K562 (cell line): ENCODE measurements around the gene NARF. TPM values are rescaled to one million over a fixed set of nuclear protein-coding genes. Genes with fewer than 3 reads are reported as not detected.

Source experiments
- ATF4 ChIP-seq: fragments of 450-650 bp; formaldehyde crosslinking; IDR thresholded peaks from 2 replicates; pipeline ENCODE4 v1.4.0; 2022; ENCODE audit warnings: mild to moderate bottlenecking, moderate library complexity
- ATF7 ChIP-seq: fragments of 450-650 bp; IDR thresholded peaks from 2 replicates; pipeline ENCODE4 v1.7.1; 2014; ENCODE audit warnings: mild to moderate bottlenecking, moderate library complexity
- CREM ChIP-seq: IDR thresholded peaks from 2 replicates; pipeline ENCODE4 v1.6.1; 2014; ENCODE audit warnings: antibody characterized with exemption, low read depth
- ELK3 ChIP-seq: fragments of 450-650 bp; formaldehyde crosslinking; IDR thresholded peaks from 2 replicates; pipeline ENCODE4 v1.4.0; 2020; ENCODE audit warnings: mild to moderate bottlenecking
- ESRRB ChIP-seq: fragments of 250-450 bp; sonication (Bioruptor Pico); IDR thresholded peaks from 2 replicates; pipeline ENCODE4 v1.5.0; 2020; ENCODE audit warnings: mild to moderate bottlenecking, moderate library complexity, borderline replicate concordance
- GTF2E2 ChIP-seq: fragments of 200-800 bp; sonication (Bioruptor generic); IDR thresholded peaks from 2 replicates; pipeline ENCODE4 v1.6.1; 2016; ENCODE audit warnings: missing genetic modification characterization, missing compliant biosample characterization
- HDAC2 ChIP-seq: fragments of 450-650 bp; IDR thresholded peaks from 2 replicates; pipeline ENCODE4 v1.6.1; 2016; ENCODE audit warnings: mild to moderate bottlenecking
- JUND ChIP-seq, 2 experiments: IDR thresholded peaks; 2 replicates in 1 of 2; 3 replicates in 1 of 2; pipeline ENCODE4 v1.6.1; 2011; ENCODE audit warnings: borderline replicate concordance in 2 of 2, low read depth in 2 of 2, low read length in 2 of 2, improper control_type of control experiment in 1 of 2, missing biosample characterization in 1 of 2, missing genetic modification characterization in 1 of 2, missing genetic modification reagents in 1 of 2
- MBD2 ChIP-seq: sonication (generic); IDR thresholded peaks from 2 replicates; pipeline ENCODE4 v1.6.1; 2016; ENCODE audit warnings: low read depth, borderline replicate concordance
- MCM3 ChIP-seq: fragments of 450-650 bp; IDR thresholded peaks from 2 replicates; pipeline ENCODE4 v1.6.1; 2016
- MEF2A ChIP-seq: IDR thresholded peaks from 2 replicates; pipeline ENCODE4 v1.6.1; 2011; ENCODE audit warnings: low read depth, mild to moderate bottlenecking, low read length, moderate library complexity; ENCODE audit not compliant: control insufficient read depth
- NRF1 ChIP-seq, 2 experiments: fragments of 450-650 bp; IDR thresholded peaks in 1 of 2; conservative IDR thresholded peaks in 1 of 2; 2 replicates each; pipeline ENCODE4 v1.6.1; 2014; ENCODE audit warnings: mild to moderate bottlenecking in 2 of 2
- PCBP2 ChIP-seq: fragments of 200-400 bp; formaldehyde crosslinking; IDR thresholded peaks from 2 replicates; pipeline ENCODE4 v1.6.1; 2018; ENCODE audit warnings: low read length, low read depth, mild to moderate bottlenecking, moderate library complexity; ENCODE audit not compliant: poor library complexity, severe bottlenecking
- RBM25 ChIP-seq: fragments of 200-400 bp; formaldehyde crosslinking; IDR thresholded peaks from 2 replicates; pipeline ENCODE4 v1.6.1; 2018; ENCODE audit warnings: low read length, low read depth, moderate library complexity; ENCODE audit not compliant: severe bottlenecking
- SIN3A ChIP-seq, 2 experiments: fragments of 150-350 bp in 1 of 2; IDR thresholded peaks; 2 replicates each; pipeline ENCODE4 v1.6.1; 2011 to 2016; ENCODE audit warnings: borderline replicate concordance in 2 of 2, low read depth in 2 of 2, low read length in 2 of 2, mild to moderate bottlenecking in 2 of 2, moderate library complexity in 2 of 2; ENCODE audit not compliant: control insufficient read depth in 1 of 2
- SNAPC5 ChIP-seq: fragments of 250-450 bp; sonication (Bioruptor Pico); IDR thresholded peaks from 2 replicates; pipeline ENCODE4 v1.8.0; 2021; ENCODE audit warnings: moderate library complexity, mild to moderate bottlenecking, inconsistent platforms
- USF2 ChIP-seq: sonication (generic); formaldehyde crosslinking; IDR thresholded peaks from 2 replicates; pipeline ENCODE4 v1.5.0; 2020; ENCODE audit warnings: missing genetic modification reagents
- ZNF398 ChIP-seq: fragments of 250-450 bp; sonication (Bioruptor Pico); IDR thresholded peaks from 2 replicates; pipeline ENCODE4 v1.8.0; 2021; ENCODE audit warnings: moderate library complexity, mild to moderate bottlenecking, inconsistent platforms
- ZNF589 ChIP-seq: fragments of 200-800 bp; sonication (Bioruptor generic); IDR thresholded peaks from 2 replicates; pipeline ENCODE4 v1.6.1; 2016; ENCODE audit warnings: low read depth, missing genetic modification characterization, missing compliant biosample characterization
- polyA plus RNA-seq, 8 experiments: library from polyadenylated mRNA; depleted of rRNA in 4 of 8; stranded (reverse) in 5 of 8; unstranded in 3 of 8; fragments of >200 nt; fragmentation: Nextera tagmentation in 2 of 8; fragmentation: Illumina TruSeq in 1 of 8; extraction: Ambion mirVana in 2 of 8; extraction: Trizol in 1 of 8; gene quantifications; 2 replicates each; pipeline versions ENCODE4 v1.2.1 to v1.2.3, GENCODE V29; 2011 to 2014; ENCODE audit warnings: inconsistent platforms in 1 of 8, missing spikeins in 1 of 8
- total RNA-seq, 7 experiments: library from RNA; depleted of rRNA in 6 of 7; stranded (reverse); fragments of >200 nt in 6 of 7; fragmentation: Illumina TruSeq in 2 of 7; extraction: Trizol in 2 of 7; gene quantifications; 2 replicates each; pipeline versions ENCODE4 v1.2.1 to v1.2.3, GENCODE V29; 2011 to 2021; ENCODE audit warnings: low replicate concordance in 1 of 7

Gene NARF
- total and polyA plus RNA-seq, 9 of the 15 experiments (the other 6 are each of a cell fraction or from before 2014, with no cell fraction given): 60.4 to 423 (median 132) TPM

GRCh38 chr17:82518826-82519810, 60.6 kb downstream of the NARF start, which contains the start of gene FOXK2 (continued):
- TF ChIP-seq MEF2A: no peak
- TF ChIP-seq ATF7: peak; percentile 75
- no peak for TF ChIP-seq MCM3
- no peak; the same call in 1 of the 2 replicates for TF ChIP-seq JUND (IDR thresholded peaks at IDR 0.05; ENCODE audit: borderline replicate concordance, low read depth, low read length)
- TF ChIP-seq JUND (tag; IDR thresholded peaks at IDR 0.05; ENCODE audit: borderline replicate concordance, low read depth, low read length): 0 out of 3 replicates have a peak, but pooled peaks have one; percentile 47
- TF ChIP-seq ESRRB (CRISPR knock-in tag): no peak
- no peak for TF ChIP-seq ATF4 (CRISPR knock-in tag)
- TF ChIP-seq SNAPC5 (CRISPR knock-in tag): no peak
- TF ChIP-seq ZNF398: no peak
- TF ChIP-seq SIN3A (IDR thresholded peaks at IDR 0.05; ENCODE audit: borderline replicate concordance in 2 of 2, control insufficient read depth in 1 of 2, low read depth in 2 of 2, low read length in 2 of 2): no peak; a peak in 1 of 4 replicates
- TF ChIP-seq MBD2: peak; percentile 90
- peak; percentile 100 for TF ChIP-seq RBM25
- TF ChIP-seq USF2 (CRISPR knock-in tag): no peak
- TF ChIP-seq CREM: peak; percentile 91
- peak; percentile 92 for TF ChIP-seq HDAC2
- TF ChIP-seq ELK3 (CRISPR knock-in tag): no peak
- TF ChIP-seq ZNF589: peak; percentile 90
- TF ChIP-seq PCBP2: no peak
- TF ChIP-seq NRF1 (conservative IDR thresholded peaks at IDR 0.05 in 1 of 2, IDR thresholded peaks at IDR 0.05 in 1 of 2): peak in 1 of 2 experiments; percentile 53; a peak in 2 of 4 replicates
- TF ChIP-seq GTF2E2 (tag): peak; percentile 68
